HG02870 (cell line): Measurements from ENCODE around the gene FGF16.
"Not testable (repeated sequence)": the region's sequence is repeated elsewhere in the genome, so short reads cannot be mapped to it uniquely, and the experiment has no call there.

Experiments
- ATAC-seq: cut with Tn5 transposase; IDR thresholded peaks from one replicate; pipeline ENCODE4 v1.9.1; 2021; ENCODE audit warnings: mild to moderate bottlenecking, moderate library complexity; ENCODE audit not compliant: unreplicated experiment

The FGF16 gene

DNA sequence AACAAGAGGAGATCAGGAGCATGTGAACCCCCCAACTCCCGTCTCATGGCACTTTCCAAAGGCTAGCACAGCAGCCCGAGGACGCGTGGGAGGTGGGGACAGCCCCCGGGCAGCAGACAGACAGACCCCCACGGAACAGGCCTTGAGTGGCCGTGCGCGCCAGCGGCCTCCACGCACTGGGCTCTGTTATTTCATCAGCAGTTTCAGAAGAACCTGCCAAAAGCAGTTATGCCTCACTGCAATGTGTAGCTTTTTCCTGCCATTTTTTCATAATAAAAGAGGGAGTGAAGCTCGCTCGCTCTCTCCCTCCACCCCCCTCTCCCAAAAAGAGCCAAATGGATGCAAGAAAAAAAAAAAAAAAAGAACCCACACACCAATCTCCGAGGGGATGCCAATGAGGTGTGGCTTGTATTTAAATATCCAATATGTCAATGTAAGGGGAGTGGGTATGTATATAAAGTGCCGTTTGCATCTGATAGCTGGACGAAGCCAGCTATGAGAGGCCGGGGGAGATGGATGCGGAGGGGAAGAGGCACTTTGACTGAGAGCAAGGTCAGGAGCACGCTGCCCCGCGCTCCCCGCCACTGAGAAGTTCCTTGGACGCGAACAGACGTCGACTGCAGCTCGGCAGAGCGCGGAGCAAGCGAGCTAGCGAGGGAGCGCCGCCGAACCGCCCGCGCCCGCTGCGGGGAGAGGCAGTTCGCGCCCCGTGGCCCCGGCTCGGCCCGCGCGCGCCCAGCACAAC is at the start of gene FGF16:
Gene FGF16, plus strand, starts transcription at position 482 of the 745 bp plus-strand sequence. CDS start 286 bp downstream, outside the sequence.
- ATAC-seq = no peak

DNA sequence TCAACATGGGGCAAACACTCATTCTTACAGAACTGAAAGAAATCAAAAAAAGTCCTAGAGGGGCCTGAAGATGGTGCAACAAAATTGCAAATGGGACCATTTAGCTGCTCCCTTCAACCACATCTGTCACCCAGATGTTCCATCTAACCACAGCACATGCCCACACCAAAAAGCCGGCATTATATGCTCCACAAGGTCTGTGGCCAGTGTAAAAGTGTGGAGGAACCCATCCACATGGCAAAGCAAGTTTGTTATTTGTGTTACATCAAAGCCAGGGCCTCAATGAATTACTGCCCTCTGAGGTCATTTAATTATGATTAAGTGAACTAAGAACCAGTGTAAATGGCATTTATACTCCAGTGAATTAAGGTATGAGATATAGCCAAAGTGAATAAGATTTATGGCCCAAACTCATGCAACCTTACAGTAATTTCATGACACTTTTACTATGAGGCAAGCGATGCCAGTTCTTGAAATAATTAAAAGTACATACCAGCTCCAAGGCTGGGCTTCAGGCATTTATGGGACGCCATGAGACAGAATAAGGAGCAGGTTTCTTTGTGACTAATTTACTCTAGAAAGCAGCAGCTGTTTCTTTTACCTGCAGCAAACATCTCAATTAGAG is 48.7 kb upstream of the FGF16 start:
- ATAC-seq = no peak

DNA sequence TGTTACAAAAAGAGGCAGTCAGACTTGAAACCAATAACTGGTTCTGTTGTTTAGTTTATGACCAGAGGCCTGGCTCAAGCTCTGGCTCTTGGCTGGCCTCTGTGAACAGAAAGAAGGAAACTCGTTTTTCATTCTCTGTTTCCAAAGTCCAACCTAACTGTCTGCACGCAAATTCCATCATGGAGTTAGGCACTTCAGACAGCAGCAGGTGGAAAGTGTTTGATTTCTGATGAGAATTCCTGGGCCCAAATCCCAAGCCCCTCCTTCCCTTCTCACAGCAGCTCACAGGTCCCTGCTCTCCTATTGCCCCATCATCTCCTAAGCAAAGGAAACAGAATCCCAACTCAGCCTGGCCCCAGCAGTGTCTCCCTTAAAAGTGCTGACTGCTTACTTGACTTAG is 42.8 kb upstream of the FGF16 start:
- no peak for ATAC-seq

DNA sequence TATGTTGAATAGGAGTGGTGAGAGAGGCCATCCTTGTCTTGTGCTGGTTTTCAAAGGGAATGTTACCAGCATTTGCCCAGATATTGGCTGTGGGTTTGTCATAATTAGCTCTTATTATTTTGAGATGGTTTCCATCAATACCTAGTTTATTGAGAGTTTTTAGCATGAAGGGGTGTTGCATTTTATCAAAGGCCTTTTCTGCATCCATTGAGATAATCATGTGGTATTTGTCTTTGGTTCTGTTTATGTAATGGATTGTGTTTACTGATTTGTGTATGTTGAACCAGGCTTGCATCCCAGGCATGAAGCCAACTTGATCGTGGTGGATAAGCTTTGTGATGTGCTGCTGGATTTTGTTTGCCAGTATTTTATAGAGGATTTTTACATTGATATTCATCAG is 39.4 kb upstream of the FGF16 start:
- not testable (repeated sequence) for ATAC-seq

DNA sequence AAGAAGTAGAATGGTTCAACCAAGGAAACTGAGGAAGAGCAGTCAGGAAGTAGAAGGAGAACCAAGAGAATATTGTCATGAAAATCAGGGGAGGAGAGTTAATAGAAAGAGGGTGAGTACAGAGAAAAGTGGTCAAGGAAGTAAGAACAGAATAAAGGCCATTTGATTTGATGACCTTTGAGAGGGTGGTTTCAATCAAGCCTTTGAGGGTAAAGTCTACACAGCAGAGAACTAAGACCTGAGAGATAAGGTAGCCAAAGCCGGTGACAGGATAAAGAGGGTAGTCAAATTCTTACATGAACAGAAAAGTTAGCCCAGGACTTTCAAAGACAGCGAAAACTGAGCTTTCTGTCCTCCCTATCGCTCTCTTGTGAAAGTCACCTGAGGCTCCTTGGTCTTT is 34.6 kb upstream of the FGF16 start:
- no peak for ATAC-seq

DNA sequence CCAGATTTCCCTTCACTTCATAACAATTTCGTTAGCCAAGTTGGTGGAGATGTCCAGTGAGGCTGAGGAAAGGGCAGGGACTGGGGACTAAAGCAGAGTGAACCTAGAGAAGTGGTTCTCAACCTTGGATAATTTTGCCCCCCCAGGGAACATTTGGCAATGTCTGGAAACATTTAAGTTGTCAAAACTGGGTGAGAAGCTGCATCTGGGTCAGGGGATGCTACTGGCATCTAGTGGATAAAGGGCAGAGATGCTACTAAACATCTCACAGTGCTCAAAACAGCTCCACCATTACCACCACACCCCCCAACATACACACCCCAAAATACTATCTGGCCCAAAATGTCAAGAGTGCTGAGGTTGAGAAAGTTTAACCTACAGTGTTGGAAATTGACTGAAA is 32.0 kb upstream of the FGF16 start:
- ATAC-seq = no peak

DNA sequence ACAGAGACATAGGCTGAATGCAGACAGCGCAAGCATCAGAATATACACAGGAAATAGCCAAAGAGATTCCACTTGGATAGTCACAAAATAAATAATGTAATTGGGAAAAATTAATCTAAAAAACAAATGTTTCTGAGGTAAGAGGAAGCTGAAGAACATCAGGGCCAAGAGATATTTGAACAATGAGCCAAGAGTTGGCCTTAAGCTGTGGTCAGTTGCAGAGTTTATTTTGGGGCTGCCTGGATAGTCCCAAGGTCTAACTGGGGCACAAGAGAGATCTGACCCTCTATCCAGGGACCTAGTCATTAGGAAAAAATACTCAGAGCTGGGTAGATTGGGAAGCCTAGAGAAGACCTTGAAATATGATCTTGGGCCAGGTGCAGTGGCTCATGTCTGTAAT is 31.3 kb upstream of the FGF16 start:
- ATAC-seq = no peak

DNA sequence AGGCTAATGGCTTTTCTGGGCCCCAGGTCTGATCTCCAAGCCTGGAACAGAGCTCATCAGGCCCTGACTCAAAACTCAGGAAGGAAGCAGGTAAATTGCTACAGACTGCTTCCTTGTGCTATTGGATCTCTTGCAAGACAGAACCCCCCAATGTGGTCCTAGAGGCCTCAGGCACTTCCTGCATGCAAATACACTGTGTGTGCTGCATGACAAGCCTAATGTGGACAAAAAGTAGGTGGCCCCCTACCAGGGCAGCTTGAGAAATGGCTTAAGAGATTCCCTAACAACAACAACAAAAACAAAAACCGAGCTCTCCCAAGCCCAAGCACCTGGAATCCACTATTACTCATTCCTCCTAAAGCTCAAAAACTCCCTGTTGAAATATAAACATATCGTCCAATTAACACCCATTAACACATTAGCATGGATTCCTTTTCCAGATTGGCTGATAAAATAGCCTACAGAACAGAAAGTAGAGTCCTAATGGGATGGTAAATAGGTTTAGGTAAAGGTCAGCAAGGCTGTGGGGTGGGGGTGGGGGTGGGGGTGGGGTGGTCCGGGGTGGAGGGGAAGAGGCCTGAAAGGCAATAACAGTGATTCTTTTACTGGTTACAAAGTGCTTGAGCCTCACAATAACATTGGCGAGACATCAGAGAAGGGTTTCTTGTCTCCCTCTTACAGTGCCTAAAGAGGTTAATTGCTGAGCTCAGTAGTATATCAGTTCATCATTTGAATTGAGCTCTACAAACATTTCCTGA is 24.1 kb upstream of the FGF16 start:
- ATAC-seq = peak; percentile 61

DNA sequence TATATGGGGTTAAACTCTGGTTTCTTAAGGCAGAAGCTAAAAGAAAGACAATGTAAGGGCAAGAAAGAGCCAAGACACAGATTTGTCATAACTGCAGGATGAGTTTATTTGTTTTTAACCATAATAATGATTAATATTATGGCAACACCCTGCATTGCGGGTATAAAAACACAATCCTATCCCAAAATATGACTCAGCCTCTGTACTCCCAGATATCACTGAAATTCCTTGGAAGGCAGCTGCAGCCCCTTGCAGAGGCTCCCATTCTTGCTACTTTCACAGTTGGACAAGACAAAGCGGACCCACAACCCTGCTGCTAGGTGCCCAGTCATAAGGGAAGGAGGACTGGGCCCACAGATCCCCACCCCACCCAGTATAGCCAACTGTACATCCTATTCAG is 20.4 kb upstream of the FGF16 start:
- ATAC-seq = no peak

DNA sequence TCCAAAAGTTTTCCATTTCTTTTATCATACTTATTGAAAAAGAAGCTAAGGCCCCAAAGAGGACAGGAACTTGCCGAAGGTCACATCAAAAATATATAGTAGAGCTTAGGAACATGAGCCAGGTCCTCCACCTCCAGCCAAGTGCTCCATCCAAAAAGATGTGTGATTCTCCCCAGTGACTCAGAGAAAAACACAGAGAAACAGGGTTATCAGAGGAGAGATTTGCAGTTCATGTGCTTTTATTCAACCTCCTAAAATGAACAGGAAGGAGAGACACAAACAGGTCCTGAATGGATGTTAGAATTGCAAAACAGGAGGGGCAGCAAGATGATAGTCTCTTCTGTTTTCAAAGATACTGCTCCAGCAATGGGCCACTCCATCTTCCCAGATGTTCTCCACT is 19.6 kb upstream of the FGF16 start:
- no peak for ATAC-seq

DNA sequence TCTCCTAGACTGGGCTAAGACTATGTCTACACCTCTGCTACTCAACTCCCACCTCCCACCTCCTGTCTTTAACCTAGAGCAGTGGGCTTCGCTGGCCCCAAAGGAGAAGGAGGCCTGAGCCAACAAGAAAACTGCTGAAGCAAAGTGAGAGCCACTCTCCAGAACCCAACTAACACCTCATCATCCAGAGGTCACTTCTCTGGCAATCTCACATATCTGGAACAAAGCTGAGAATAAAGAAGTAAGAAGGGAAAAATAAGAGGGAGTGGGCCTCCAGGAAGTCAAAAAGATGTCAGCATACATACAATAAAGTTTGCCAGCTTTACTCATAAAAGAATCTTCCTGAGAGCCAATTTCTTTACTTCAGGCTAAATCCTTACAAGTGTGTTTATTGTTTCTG is 18.6 kb upstream of the FGF16 start:
- no peak for ATAC-seq

DNA sequence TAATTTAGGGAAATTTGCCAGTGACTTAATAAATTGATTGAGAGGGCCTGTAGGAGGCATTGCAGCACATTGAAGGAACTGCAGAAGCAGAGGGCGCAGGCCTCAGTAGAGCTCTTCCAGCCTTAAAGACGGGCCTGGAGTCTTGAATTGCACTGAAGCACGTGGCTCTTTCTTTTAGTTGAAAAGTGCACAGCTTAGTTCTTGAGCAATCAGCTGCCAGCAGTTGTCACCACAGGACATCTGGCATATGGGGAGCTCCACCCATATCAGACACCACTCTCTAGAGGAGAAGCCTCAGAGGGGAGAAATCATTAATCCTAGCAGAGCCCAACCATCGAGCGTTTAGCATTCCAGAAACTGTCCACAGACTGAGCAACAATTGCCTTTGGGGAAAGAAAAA is 16.0 kb upstream of the FGF16 start:
- ATAC-seq = no peak

DNA sequence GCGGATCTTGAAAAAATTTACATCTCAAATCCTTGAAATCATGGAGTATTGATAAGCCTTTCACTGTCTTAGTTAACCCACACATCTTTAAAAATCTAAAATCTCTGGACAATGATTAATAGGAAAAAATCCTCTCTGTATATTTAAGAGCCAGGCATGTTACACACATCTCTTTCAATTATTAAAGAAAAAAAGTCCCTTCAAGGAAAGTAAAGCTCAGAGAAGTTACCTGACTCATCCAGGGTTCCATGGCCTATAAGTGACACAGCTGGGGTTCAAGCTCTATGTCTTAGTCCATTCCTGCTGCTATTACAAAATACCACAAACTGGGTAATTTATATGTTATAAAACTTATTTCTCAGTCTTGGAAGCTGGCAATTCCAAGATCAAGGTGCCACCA is 14.2 kb upstream of the FGF16 start:
- no peak for ATAC-seq

DNA sequence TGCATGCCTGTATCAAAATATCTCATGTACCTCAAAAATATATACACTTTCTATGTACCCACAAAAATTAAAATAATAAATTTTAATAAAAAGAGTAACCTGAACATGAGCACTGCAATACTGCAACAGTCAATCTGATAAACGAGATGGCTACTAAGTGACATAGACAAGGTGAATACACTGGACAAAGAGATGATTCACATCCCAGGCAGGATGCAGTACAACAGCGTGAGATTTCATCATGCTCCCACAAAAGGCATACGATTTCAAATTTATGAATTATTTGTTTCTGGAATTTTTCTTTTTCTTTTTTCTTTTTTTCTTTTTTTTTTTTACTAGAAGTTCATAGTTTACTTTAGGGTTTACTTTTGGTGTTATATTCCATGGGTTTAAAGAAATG is 12.2 kb upstream of the FGF16 start:
- ATAC-seq = no peak

DNA sequence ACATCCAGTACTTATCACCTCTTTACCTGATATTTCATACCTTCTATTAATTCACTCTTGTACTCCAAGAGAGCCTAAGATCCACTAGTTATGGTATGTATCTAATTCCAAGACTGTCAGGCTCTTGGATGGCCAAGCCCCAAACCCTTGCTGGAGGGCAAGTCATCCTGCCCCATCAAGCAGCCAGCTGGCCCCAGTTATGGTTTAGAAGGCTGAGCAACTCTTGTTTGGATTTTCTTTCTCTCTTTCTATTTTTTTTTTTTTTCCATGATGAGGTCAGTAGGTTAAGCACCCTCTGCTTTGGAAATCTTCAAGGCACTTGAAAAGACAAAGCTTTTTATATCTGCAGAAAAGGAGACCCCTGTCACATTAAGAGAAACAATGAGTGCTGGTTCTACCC is 10.9 kb upstream of the FGF16 start:
- ATAC-seq = no peak

DNA sequence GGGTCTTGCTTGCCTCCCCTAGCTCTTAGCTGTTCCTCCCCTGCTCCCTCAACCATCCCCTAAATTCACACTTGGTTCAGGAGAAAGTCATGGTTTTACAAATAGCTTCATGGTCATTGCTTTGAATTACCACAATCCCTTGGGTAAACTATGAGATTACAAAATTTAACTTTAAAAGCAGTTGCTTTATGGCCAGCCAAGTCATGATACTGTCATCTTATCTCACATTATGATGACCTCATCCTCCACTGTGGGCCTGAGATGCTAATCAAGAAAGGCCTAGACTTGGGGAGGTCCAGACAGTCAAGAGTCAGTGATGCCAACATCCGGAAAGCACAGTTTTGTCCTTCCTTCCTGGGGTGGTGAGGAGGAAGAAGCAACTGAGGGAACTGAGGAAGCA is 10.5 kb upstream of the FGF16 start:
- no peak for ATAC-seq

DNA sequence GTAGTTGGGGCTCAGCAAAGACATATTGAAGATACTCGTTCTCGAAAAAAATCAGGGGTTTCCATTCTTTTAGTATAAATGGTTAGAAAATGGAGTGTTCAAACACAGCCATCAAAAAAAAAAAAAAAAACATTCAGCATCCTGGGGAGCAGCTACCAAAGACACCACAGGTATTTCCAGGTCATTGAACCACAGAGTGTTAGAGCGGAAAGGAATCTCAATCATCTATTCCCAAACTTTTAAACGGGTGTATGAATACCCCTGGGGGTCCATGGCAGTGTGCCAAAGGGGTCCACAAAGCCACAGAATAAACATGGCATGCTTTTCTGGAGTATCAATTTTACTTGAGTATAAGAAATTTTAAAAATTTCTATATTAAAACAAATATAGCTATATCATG is 6.9 kb upstream of the FGF16 start:
- no peak for ATAC-seq

DNA sequence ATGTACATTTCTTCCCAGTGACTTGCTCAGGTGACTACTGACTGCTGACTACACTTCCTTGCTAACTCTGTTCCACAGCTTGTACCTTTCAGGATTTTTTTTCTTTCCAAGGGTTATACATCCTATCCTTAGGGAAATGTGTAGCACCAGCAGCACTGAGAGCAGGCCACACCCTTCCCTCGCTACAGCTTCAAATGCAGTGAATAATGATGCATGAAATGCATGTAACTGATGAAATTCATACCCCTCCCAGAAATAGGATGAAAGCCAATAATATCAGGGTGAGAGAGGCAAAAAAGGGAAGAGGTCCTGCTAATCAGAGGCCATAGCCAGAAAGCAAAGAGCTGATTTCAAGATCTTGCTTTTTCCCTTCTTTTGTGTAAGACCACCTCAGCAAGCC is 6.2 kb upstream of the FGF16 start:
- no peak for ATAC-seq

DNA sequence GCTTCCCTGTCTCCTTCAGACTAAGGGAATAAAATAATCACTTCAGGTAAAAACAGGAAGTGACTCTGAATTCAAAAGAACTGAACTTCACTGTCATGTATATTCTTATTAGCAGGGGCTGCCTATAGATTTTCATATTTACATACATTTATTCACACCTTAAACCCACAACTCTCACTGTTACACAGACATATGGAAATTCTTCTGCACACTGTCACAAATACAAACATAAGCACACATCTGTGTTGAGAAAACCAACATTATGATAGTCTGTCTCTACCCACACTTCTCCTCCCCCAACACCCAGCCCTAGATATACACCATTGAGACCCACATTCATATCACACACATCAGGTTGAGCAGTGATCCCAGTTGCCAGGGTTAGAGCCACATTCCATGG is 5.7 kb upstream of the FGF16 start:
- ATAC-seq = no peak

DNA sequence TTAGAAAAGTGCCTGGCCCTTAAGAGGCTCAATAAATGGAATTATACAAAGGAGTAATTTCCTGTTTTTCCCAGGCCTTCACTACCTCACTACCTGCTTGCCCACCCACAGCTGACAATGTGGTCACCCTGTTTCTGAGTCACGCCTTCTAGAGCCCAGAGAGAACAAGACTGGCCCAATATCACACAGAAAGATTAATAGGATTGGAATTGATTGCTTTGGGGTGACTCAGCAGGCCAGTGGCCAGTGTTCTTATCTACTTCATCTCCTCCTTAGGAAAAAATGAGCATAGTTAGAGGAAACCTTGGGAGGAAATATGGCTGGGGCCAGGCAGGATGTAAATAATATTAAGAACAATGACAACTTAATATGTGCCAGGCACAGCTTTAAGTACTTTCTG is 4.5 kb upstream of the FGF16 start:
- ATAC-seq = no peak

DNA sequence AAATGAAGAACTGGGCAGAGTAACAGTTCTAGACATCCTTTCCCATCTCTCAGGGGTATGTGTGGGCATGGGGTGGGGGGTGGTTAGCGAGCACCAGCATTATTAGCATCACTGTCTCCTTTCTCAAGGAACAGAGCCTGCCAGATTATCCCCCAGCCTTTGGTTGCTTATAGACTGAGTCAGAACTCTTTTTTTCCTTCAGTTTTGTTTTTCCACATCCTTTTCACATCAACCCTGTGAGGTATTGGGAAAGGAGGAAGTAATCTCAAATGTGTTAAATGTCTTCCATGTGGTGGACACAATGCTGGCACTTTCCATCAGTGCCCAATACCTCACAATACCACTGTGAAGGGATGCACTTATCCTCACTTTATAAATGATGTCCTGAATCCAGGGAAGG is 3.1 kb upstream of the FGF16 start:
- ATAC-seq = no peak

DNA sequence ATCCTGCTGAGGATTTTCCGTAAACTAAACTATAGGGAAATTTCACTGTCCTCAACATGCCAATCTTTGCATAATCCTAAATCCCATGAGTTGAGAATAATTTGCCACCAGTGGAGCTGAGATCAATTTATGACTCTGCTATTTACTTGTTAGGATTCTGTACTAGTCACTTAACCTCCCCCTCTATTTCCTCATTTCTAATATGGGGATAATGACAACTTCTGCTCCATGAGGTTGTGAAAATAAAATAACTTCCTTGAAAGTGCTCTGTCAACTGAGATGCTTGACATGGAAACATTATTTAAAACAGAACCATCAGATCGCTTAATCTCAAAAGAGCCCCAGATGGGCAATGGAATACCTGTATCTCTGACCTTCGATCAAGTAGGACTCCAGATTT is 2.6 kb upstream of the FGF16 start:
- ATAC-seq = no peak
